MM.1S (cell line): ENCODE results near the gene CENPX.

Source experiments
- DNase-seq: peaks from one replicate; pipeline ENCODE4 v3.0.0-alpha.2; 2015
- H2AFZ ChIP-seq: fragments of 300-600 bp; sonication (generic); 2 replicates; pipeline ENCODE4 v1.6.0; 2016; ENCODE audit warnings: antibody characterized with exemption, low read length
- H3F3A ChIP-seq: fragments of 300-600 bp; sonication (generic); 2 replicates; pipeline ENCODE4 v1.6.1; 2016; ENCODE audit warnings: mild to moderate bottlenecking, antibody characterized with exemption, low read length, moderate library complexity, mixed read lengths; ENCODE audit not compliant: insufficient read depth
- H3K27ac ChIP-seq: fragments of 300-600 bp; sonication (generic); 2 replicates; pipeline ENCODE4 v1.5.1; 2016; ENCODE audit warnings: mild to moderate bottlenecking, low read length
- H3K27me3 ChIP-seq: fragments of 300-600 bp; sonication (generic); replicated peaks from 2 replicates; pipeline ENCODE4 v1.6.0; 2016; ENCODE audit warnings: low read length; ENCODE audit not compliant: insufficient read depth
- H3K36me3 ChIP-seq: fragments of 300-600 bp; sonication (generic); replicated peaks from 2 replicates; pipeline ENCODE4 v1.6.1; 2016; ENCODE audit warnings: mild to moderate bottlenecking, low read length, mixed read lengths; ENCODE audit not compliant: insufficient read depth
- H3K4me1 ChIP-seq: fragments of 300-600 bp; sonication (generic); 2 replicates; pipeline ENCODE4 v1.6.1; 2016; ENCODE audit warnings: low read length, mixed read lengths
- H3K4me2 ChIP-seq: fragments of 300-600 bp; sonication (generic); 2 replicates; pipeline ENCODE4 v1.6.0; 2016; ENCODE audit warnings: low read depth, low read length
- H3K4me3 ChIP-seq: fragments of 300-600 bp; sonication (generic); 2 replicates; pipeline ENCODE4 v1.5.1; 2016; ENCODE audit warnings: low read length, mixed read lengths
- H3K79me2 ChIP-seq: fragments of 300-600 bp; sonication (generic); 2 replicates; pipeline ENCODE4 v1.6.1; 2016; ENCODE audit warnings: mixed run types, low read length, mixed read lengths
- H3K9ac ChIP-seq: fragments of 300-600 bp; sonication (generic); 2 replicates; pipeline ENCODE4 v1.6.1; 2016; ENCODE audit warnings: low read length, mixed read lengths
- H3K9me2 ChIP-seq: fragments of 300-600 bp; sonication (generic); replicated peaks from 2 replicates; pipeline ENCODE4 v1.6.1; 2016; ENCODE audit warnings: mild to moderate bottlenecking, low read length, mixed read lengths; ENCODE audit not compliant: insufficient read depth
- H3K9me3 ChIP-seq: fragments of 300-600 bp; sonication (generic); replicated peaks from 2 replicates; pipeline ENCODE4 v1.6.1; 2016; ENCODE audit warnings: mild to moderate bottlenecking, low read length, mixed read lengths; ENCODE audit not compliant: insufficient read depth
- H4K20me1 ChIP-seq: fragments of 300-600 bp; sonication (generic); 2 replicates; pipeline ENCODE4 v1.6.1; 2016; ENCODE audit warnings: mild to moderate bottlenecking, low read length, moderate library complexity, mixed read lengths; ENCODE audit not compliant: insufficient read depth
- EZH2 ChIP-seq: fragments of 300-600 bp; sonication (generic); optimal IDR thresholded peaks from 2 replicates; pipeline ENCODE3; 2017; ENCODE audit warnings: low read depth, mild to moderate bottlenecking, antibody characterized with exemption, low read length, mixed read lengths
- EZH2phosphoT487 ChIP-seq: fragments of 300-600 bp; sonication (generic); IDR thresholded peaks from 2 replicates; pipeline ENCODE4 v1.6.1; 2018; ENCODE audit warnings: antibody characterized with exemption, low read length
- TF ChIP-seq, protein P1 (sequence below): fragments of 300-600 bp; sonication (generic); IDR thresholded peaks from 2 replicates; pipeline ENCODE4 v1.5.1; 2016; ENCODE audit warnings: antibody characterized with exemption, low read length, mixed read lengths

The CENPX gene

GRCh38 chr17:82022310-82022980 is at the start of gene CENPX:
CENPX (minus strand) TSS chr17:82022878; CDS start chr17:82022861, 17 bp downstream.
- no peaks in the 10 kb centered on the region for H3K9me3 ChIP-seq
- peaks cover 13% of the 10 kb centered on the region for H3F3A ChIP-seq
- peaks cover 9% of the 10 kb centered on the region for H3K4me1 ChIP-seq
- H3K4me3 ChIP-seq = peak within 1 kb of the TSS; percentile 100
- H3K4me2 ChIP-seq = peak within 1 kb of the TSS; percentile 98
- H3K9ac ChIP-seq = peak within 1 kb of the TSS; percentile 92
- no peaks in the 10 kb centered on the region for H3K36me3 ChIP-seq
- no peaks in the 10 kb centered on the region for H3K9me2 ChIP-seq
- H4K20me1 ChIP-seq = no peaks in the 10 kb centered on the region
- TF ChIP-seq EZH2phosphoT487 = no peak
- no peak for TF ChIP-seq EZH2
- TF ChIP-seq, protein P1, sequence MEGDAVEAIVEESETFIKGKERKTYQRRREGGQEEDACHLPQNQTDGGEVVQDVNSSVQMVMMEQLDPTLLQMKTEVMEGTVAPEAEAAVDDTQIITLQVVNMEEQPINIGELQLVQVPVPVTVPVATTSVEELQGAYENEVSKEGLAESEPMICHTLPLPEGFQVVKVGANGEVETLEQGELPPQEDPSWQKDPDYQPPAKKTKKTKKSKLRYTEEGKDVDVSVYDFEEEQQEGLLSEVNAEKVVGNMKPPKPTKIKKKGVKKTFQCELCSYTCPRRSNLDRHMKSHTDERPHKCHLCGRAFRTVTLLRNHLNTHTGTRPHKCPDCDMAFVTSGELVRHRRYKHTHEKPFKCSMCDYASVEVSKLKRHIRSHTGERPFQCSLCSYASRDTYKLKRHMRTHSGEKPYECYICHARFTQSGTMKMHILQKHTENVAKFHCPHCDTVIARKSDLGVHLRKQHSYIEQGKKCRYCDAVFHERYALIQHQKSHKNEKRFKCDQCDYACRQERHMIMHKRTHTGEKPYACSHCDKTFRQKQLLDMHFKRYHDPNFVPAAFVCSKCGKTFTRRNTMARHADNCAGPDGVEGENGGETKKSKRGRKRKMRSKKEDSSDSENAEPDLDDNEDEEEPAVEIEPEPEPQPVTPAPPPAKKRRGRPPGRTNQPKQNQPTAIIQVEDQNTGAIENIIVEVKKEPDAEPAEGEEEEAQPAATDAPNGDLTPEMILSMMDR = no peak
- no peak for DNase-seq
- H3K27me3 ChIP-seq = no peaks in the 10 kb centered on the region
- peaks cover 39% of the 10 kb centered on the region for H3K79me2 ChIP-seq
- H3K27ac ChIP-seq = peak within 1 kb of the TSS; percentile 27; the same call in 1 of the 2 replicates
- H2AFZ ChIP-seq = peak within 1 kb of the TSS; percentile 93

GRCh38 chr17:82070611-82071010 is 47.9 kb upstream of the CENPX start:
- Histone ChIP-seq H4K20me1 (no peaks in the 10 kb centered on the region), H3K27ac (no peak overlapping the region), H3K79me2 (no peaks in the 10 kb centered on the region), H2AFZ (no peak overlapping the region), H3K27me3 (no peaks in the 10 kb centered on the region), H3K36me3 (no peaks in the 10 kb centered on the region), H3K9me2 (no peaks in the 10 kb centered on the region), H3F3A (no peaks in the 10 kb centered on the region), H3K9me3 (no peaks in the 10 kb centered on the region), H3K9ac (no peak overlapping the region), H3K4me3 (no peak overlapping the region), H3K4me2 (no peak overlapping the region), H3K4me1 (no peaks in the 10 kb centered on the region)
- DNase-seq = no peak
- no peak for TF ChIP-seq EZH2phosphoT487
- TF ChIP-seq, protein P1 = no peak
- TF ChIP-seq EZH2 = no peak

- 0 out of 2 replicates have a peak, but pooled peaks cover 4% of the 10 kb centered on the region for H3K36me3 ChIP-seq
- no peaks in the 10 kb centered on the region for H3K27me3 ChIP-seq
- peak within 1 kb of the TSS; percentile 89 for H2AFZ ChIP-seq
- H3K27ac ChIP-seq = peak within 1 kb of the TSS; percentile 70; the same call in 1 of the 2 replicates
- peak within 1 kb of the TSS; percentile 93 for H3K9ac ChIP-seq
- H3K4me3 ChIP-seq = peak within 1 kb of the TSS; percentile 96
- DNase-seq = peak; percentile 70
- H4K20me1 ChIP-seq = peaks cover 3% of the 10 kb centered on the region; the same call in 1 of the 2 replicates
- no peaks in the 10 kb centered on the region for H3K9me3 ChIP-seq
- H3K4me2 ChIP-seq = peak within 1 kb of the TSS; percentile 99
- TF ChIP-seq EZH2phosphoT487 = no peak
- TF ChIP-seq EZH2 = no peak
- TF ChIP-seq, protein P1 = no peak
- peaks cover 30% of the 10 kb centered on the region for H3K79me2 ChIP-seq
- peaks cover 12% of the 10 kb centered on the region for H3K4me1 ChIP-seq
- H3F3A ChIP-seq = peaks cover 12% of the 10 kb centered on the region
- no peaks in the 10 kb centered on the region for H3K9me2 ChIP-seq
These were observed 43.1 kb upstream of the CENPX start, which contains the start of gene DUS1L for GRCh38 chr17:82065638-82066303. DUS1L (minus strand) TSS chr17:82065804; CDS start chr17:82065059, 745 bp downstream.
